CD8-positive, alpha-beta memory T cell (primary cell): Measurements from ENCODE around the gene INPP5A. TPM values are rescaled to one million over a fixed set of nuclear protein-coding genes. Genes with fewer than 3 reads are reported as not detected.

ENCODE experiments used
- CTCF ChIA-PET: fragments of 350-600 bp; sonication (Branson Sonifier 250); formaldehyde crosslinking; loops from one replicate; lab custom pipeline; 2021; ENCODE audit warnings: antibody characterized with exemption; lab: Charles Lee
- POLR2A ChIA-PET: fragments of 350-600 bp; sonication (Branson Sonifier 250); formaldehyde crosslinking; loops from one replicate; lab custom pipeline; 2021; ENCODE audit warnings: antibody characterized with exemption; lab: Charles Lee
- DNase-seq, 5 donors: peaks; one replicate each; pipeline versions ENCODE4 v3.0.0 to v3.0.0-alpha.2; 2020 to 2022; ENCODE audit warnings: mixed read lengths in 1 of 5
- H3K27ac ChIP-seq: one replicate; pipeline ENCODE4 v1.7.0; 2013; ENCODE audit warnings: low read depth, mild to moderate bottlenecking, low read length, moderate library complexity
- H3K27me3 ChIP-seq: 2 replicates; pipeline ENCODE4 v1.7.0; 2013; ENCODE audit warnings: low read length, mild to moderate bottlenecking; ENCODE audit not compliant: insufficient read depth, poor library complexity, severe bottlenecking
- H3K36me3 ChIP-seq: 2 replicates; pipeline ENCODE4 v1.7.0; 2013; ENCODE audit warnings: mild to moderate bottlenecking, low read length, moderate library complexity; ENCODE audit not compliant: insufficient read depth
- H3K4me1 ChIP-seq: 2 replicates; pipeline ENCODE4 v1.7.0; 2013; ENCODE audit warnings: mild to moderate bottlenecking, low read length, moderate library complexity; ENCODE audit not compliant: insufficient read depth
- H3K4me3 ChIP-seq: 2 replicates; pipeline ENCODE4 v1.7.0; 2013; ENCODE audit warnings: mild to moderate bottlenecking, low read length
- H3K9me3 ChIP-seq: 2 replicates; pipeline ENCODE4 v1.7.0; 2013; ENCODE audit warnings: mild to moderate bottlenecking, low read length
- H3K27ac Mint-ChIP-seq, 8 donors: one replicate each; pipeline ENCODE4 v1.8.0; 2020 to 2021; ENCODE audit warnings: mixed read lengths in 8 of 8, mild to moderate bottlenecking in 6 of 8, inconsistent platforms in 3 of 8, moderate library complexity in 3 of 8
- H3K27me3 Mint-ChIP-seq, 2 donors: one replicate each; pipeline ENCODE4 v1.8.0; 2020 to 2021; ENCODE audit warnings: mixed read lengths in 2 of 2, mild to moderate bottlenecking in 1 of 2, moderate library complexity in 1 of 2
- H3K36me3 Mint-ChIP-seq, 3 donors: one replicate each; pipeline ENCODE4 v1.8.0; 2020 to 2021; ENCODE audit warnings: mixed read lengths in 3 of 3, inconsistent platforms in 1 of 3, mild to moderate bottlenecking in 1 of 3
- H3K4me1 Mint-ChIP-seq, 3 donors: one replicate each; pipeline ENCODE4 v1.8.0; 2020 to 2021; ENCODE audit warnings: mixed read lengths in 3 of 3, inconsistent platforms in 1 of 3, mild to moderate bottlenecking in 1 of 3
- H3K4me3 Mint-ChIP-seq, 7 donors: one replicate each; pipeline ENCODE4 v1.8.0; 2020 to 2021; ENCODE audit warnings: mixed read lengths in 7 of 7, mild to moderate bottlenecking in 6 of 7, moderate library complexity in 4 of 7, inconsistent platforms in 2 of 7
- H3K9me3 Mint-ChIP-seq, 5 donors: one replicate each; pipeline ENCODE4 v1.8.0; 2020 to 2022; ENCODE audit warnings: mixed read lengths in 5 of 5, mild to moderate bottlenecking in 3 of 5, moderate library complexity in 2 of 5, inconsistent platforms in 1 of 5
- polyA plus RNA-seq: library from polyadenylated mRNA; unstranded; fragments of 300-500 nt; fragmentation: Illumina TruSeq; gene quantifications from one replicate; pipeline ENCODE4 v1.2.3, GENCODE V29; 2021
- total RNA-seq, 2 experiments: library from RNA; stranded (reverse); gene quantifications; one replicate each; pipeline ENCODE4 v1.2.3, GENCODE V29; 2021

The INPP5A gene
- total and polyA plus RNA-seq, 3 experiments from 2014 or later: 1.1 to 6.1 (median 4.8) TPM

- no peak overlapping the region for H3K27ac Mint-ChIP-seq
- Histone ChIP-seq H3K4me1 (no peaks in the 10 kb centered on the region), H3K9me3 (no peaks in the 10 kb centered on the region), H3K4me3 (no peak overlapping the region), H3K27ac (no peak overlapping the region), H3K27me3 (no peaks in the 10 kb centered on the region), H3K36me3 (no peaks in the 10 kb centered on the region)
- POLR2A ChIA-PET: no interaction called here
- H3K9me3 Mint-ChIP-seq: peaks cover 4 to 18% (median 7%) of the 10 kb centered on the region in 5 donors
- no peaks in the 10 kb centered on the region for H3K4me1 Mint-ChIP-seq
- CTCF ChIA-PET: no interaction called here
- peaks cover 10 to 53% (median 43%) of the 10 kb centered on the region in 3 donors for H3K36me3 Mint-ChIP-seq
- no peaks in the 10 kb centered on the region for H3K27me3 Mint-ChIP-seq
- H3K4me3 Mint-ChIP-seq: no peak overlapping the region
- DNase-seq: peak in 1 of 5 donors; percentile 7
Observed at GRCh38 chr10:132710746-132711612, 173.4 kb downstream of the INPP5A start.

DNA sequence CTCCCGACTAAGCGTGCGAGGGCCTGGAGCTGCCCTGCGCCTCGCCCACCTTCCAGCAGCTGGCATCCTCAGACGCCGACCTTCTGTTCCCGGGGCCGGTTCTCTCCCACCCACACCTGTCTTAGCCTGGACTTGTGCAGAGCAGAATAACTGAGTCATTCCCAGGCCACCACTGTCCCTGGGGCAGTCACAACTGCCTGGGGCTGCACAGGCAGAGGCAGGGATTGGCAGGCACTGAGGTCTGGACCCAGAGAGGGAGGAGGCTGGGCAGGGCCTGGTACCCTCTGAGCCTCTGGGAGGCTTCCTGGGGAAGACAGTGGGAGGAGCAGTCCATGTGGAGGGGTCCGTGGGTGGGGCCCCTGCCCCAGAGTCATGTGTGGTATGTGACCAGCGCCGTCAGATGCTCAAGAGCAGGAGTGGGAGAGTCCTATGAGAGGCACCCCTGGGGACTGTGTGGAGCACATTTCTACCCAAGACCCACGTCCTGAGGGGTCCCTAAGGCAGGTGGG is 174.1 kb downstream of the INPP5A start:
- Histone ChIP-seq H3K36me3 (no peaks in the 10 kb centered on the region), H3K27me3 (no peaks in the 10 kb centered on the region), H3K4me3 (no peak overlapping the region), H3K27ac (no peak overlapping the region), H3K4me1 (no peaks in the 10 kb centered on the region), H3K9me3 (no peaks in the 10 kb centered on the region)
- CTCF ChIA-PET: no interaction called here
- H3K36me3 Mint-ChIP-seq: peaks cover 9 to 49% (median 36%) of the 10 kb centered on the region in 3 donors
- peaks cover 0 to 13% (median 4%) of the 10 kb centered on the region in 5 donors for H3K9me3 Mint-ChIP-seq
- POLR2A ChIA-PET: no interaction called here
- H3K4me3 Mint-ChIP-seq: no peak overlapping the region
- no peaks in the 10 kb centered on the region for H3K27me3 Mint-ChIP-seq
- DNase-seq: peak in 1 of 5 donors; percentile 39
- no peak overlapping the region for H3K27ac Mint-ChIP-seq
- no peaks in the 10 kb centered on the region for H3K4me1 Mint-ChIP-seq

DNA sequence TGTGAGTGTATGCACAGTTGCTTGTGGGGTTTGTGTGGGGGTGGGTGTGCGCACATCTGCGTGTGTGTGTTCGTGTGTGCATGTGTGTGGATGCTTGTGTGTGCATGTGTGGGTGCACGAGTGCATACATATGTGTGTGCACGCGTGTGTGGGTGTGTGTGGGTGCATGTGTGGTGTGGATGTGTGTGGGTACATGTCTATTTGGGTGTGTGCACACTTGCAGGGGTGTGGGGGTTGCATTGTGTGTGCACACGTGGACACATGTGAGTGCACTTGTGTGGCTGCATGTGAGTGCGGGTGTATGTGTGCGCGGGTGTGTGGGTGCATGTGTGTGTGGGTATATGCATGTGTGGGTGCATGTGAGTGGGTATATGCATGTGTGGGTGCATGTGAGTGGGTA is 174.7 kb downstream of the INPP5A start:
- Mint-ChIP-seq H3K4me3 (no peak overlapping the region), H3K9me3 (peaks cover 0 to 11% (median 2%) of the 10 kb centered on the region in 5 donors), H3K4me1 (no peaks in the 10 kb centered on the region), H3K27ac (peak overlapping the region in 2 of 8 donors; percentile 0 to 38), H3K27me3 (no peaks in the 10 kb centered on the region), H3K36me3 (peaks cover 9 to 43% (median 29%) of the 10 kb centered on the region in 3 donors)
- no peak overlapping the region for H3K27ac ChIP-seq
- no peaks in the 10 kb centered on the region for H3K4me1 ChIP-seq
- ChIA-PET CTCF (no interaction called here), POLR2A (no interaction called here)
- H3K4me3 ChIP-seq: no peak overlapping the region
- no peaks in the 10 kb centered on the region for H3K36me3 ChIP-seq
- DNase-seq: peak in 1 of 5 donors; percentile 11
- no peaks in the 10 kb centered on the region for H3K9me3 ChIP-seq
- H3K27me3 ChIP-seq: no peaks in the 10 kb centered on the region

DNA sequence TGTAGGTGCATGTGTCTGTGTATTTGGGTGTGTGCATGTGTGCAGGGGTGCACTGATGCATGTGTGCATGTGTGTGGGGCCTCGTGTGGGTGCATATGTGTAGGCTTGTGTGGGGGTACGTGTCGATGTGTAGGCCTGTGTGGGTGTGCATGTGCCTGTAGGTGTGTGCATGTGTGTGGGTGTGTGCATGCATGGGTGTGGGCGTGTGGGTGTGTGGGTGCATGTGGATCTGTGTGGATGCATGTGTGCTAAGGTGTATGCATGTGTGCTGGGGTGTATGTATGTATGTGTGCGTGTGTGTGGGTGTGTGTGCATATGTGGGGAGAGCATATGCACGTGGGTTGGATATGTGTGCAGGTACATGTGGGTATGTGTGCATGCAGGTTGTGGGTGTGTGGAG is 175.2 kb downstream of the INPP5A start:
- H3K27ac Mint-ChIP-seq: peak overlapping the region in 1 of 8 donors; percentile 0
- CTCF ChIA-PET: no interaction called here
- DNase-seq: peak in 1 of 5 donors; percentile 21
- H3K9me3 Mint-ChIP-seq: peaks cover 0 to 11% (median 2%) of the 10 kb centered on the region in 5 donors
- H3K4me3 ChIP-seq: no peak overlapping the region
- H3K4me1 ChIP-seq: no peaks in the 10 kb centered on the region
- H3K36me3 Mint-ChIP-seq: peaks cover 9 to 39% (median 27%) of the 10 kb centered on the region in 3 donors
- no peaks in the 10 kb centered on the region for H3K36me3 ChIP-seq
- no peak overlapping the region for H3K4me3 Mint-ChIP-seq
- H3K27me3 Mint-ChIP-seq: no peaks in the 10 kb centered on the region
- H3K27me3 ChIP-seq: no peaks in the 10 kb centered on the region
- no peaks in the 10 kb centered on the region for H3K4me1 Mint-ChIP-seq
- POLR2A ChIA-PET: no interaction called here
- H3K9me3 ChIP-seq: no peaks in the 10 kb centered on the region
- H3K27ac ChIP-seq: no peak overlapping the region

DNA sequence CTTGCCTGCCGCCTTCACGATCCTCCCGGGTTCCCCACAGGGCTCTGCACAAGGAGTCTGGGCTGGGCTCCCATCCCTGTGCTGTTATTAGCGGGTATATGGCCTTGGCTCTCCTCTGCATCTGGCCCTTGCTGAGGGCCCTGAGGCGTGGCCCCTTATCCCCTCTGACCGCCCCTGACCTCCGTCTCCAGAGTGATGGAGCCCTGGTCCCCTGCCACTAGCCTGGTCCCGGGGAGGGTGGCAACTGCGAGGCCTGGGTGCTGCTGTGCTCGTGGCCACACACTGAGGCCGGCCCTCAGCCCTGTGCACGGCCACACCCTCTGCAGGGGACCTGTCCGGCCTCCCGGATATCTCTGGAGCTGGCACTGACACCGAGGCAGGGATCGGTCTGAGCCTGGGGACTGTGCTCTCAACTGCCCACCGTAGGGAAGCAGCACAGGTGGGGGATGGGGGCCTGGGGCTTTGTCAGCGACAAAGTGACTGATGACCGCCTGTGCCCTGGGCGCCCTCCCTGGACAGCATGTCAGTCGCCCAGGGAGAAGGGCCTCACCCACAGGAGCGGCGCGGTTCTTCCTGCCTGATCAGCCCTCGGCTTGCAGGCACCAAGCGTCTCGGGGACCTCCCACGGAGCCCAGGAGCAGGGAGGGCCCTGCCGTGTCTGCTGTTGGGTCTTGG is 176.0 kb downstream of the INPP5A start:
- Mint-ChIP-seq H3K36me3 (peaks cover 6 to 33% (median 22%) of the 10 kb centered on the region in 3 donors), H3K4me3 (no peak overlapping the region), H3K4me1 (no peaks in the 10 kb centered on the region), H3K27ac (no peak overlapping the region), H3K27me3 (no peaks in the 10 kb centered on the region), H3K9me3 (peaks cover 0 to 13% (median 2%) of the 10 kb centered on the region in 5 donors)
- H3K4me1 ChIP-seq: no peaks in the 10 kb centered on the region
- DNase-seq: peak in 1 of 5 donors; percentile 38
- CTCF ChIA-PET: no interaction called here
- no peak overlapping the region for H3K4me3 ChIP-seq
- no peaks in the 10 kb centered on the region for H3K27me3 ChIP-seq
- POLR2A ChIA-PET: no interaction called here
- no peak overlapping the region for H3K27ac ChIP-seq
- H3K36me3 ChIP-seq: no peaks in the 10 kb centered on the region
- no peaks in the 10 kb centered on the region for H3K9me3 ChIP-seq

GRCh38 chr10:132714096-132714985 is 176.8 kb downstream of the INPP5A start:
- Histone ChIP-seq H3K36me3 (no peaks in the 10 kb centered on the region), H3K9me3 (no peaks in the 10 kb centered on the region), H3K27me3 (no peaks in the 10 kb centered on the region), H3K4me1 (no peaks in the 10 kb centered on the region), H3K4me3 (no peak overlapping the region), H3K27ac (no peak overlapping the region)
- Mint-ChIP-seq H3K4me1 (no peaks in the 10 kb centered on the region), H3K27ac (no peak overlapping the region), H3K9me3 (peaks cover 0 to 13% (median 2%) of the 10 kb centered on the region in 5 donors), H3K27me3 (no peaks in the 10 kb centered on the region), H3K4me3 (no peak overlapping the region), H3K36me3 (peaks cover 4 to 30% (median 22%) of the 10 kb centered on the region in 3 donors)
- DNase-seq: peak in 1 of 5 donors; percentile 35
- CTCF ChIA-PET: no interaction called here
- POLR2A ChIA-PET: no interaction called here

DNA sequence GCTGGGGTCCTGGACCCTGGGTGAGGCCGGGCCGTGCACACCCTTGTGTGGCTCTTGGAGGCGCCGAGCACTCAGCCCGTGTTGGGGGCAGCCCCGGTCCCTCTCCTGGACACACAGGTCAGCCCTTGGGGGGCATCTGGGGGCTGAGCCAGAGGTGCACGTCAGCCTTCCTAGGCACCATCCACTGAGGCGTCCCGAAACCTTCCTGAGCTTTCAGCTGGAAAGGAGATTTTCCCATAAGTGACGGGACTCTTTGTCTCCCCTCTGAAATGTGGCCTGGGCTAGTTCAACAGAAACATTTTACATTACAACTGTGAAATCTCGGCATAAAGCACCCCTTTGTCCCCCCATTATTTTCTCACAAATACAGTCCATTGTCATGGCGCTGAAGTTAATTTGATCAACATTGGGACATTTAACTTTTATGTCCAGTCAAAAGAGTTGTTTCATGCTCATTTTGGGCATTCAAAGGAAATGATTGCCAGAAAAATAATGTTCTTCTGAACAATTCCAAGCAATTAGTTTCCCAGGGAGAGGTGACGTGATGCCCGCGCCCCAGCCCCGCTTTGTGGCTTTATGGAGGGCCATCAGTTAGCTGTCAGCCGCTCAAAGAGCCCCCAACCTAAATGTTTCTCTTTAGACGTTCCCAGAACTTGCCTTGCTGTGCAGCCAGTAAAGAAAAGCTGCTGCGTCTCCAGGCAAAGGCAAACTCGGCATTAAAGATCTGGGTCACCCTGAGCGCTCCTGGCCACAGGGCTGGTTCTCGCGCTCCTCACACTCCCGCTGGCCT is 177.6 kb downstream of the INPP5A start:
- peak in 1 of 5 donors; percentile 18 for DNase-seq
- H3K9me3 Mint-ChIP-seq: peaks cover 0 to 13% (median 2%) of the 10 kb centered on the region in 5 donors
- no peaks in the 10 kb centered on the region for H3K27me3 ChIP-seq
- no peaks in the 10 kb centered on the region for H3K9me3 ChIP-seq
- ChIA-PET CTCF (no interaction called here), POLR2A (no interaction called here)
- no peak overlapping the region for H3K4me3 ChIP-seq
- no peaks in the 10 kb centered on the region for H3K36me3 ChIP-seq
- peaks cover 4 to 25% (median 19%) of the 10 kb centered on the region in 3 donors for H3K36me3 Mint-ChIP-seq
- H3K4me1 ChIP-seq: no peaks in the 10 kb centered on the region
- no peak overlapping the region for H3K27ac Mint-ChIP-seq
- no peak overlapping the region for H3K27ac ChIP-seq
- H3K4me1 Mint-ChIP-seq: no peaks in the 10 kb centered on the region
- no peaks in the 10 kb centered on the region for H3K27me3 Mint-ChIP-seq
- no peak overlapping the region for H3K4me3 Mint-ChIP-seq
